ENCODE measurements around the gene LRFN2. TPM values are rescaled to one million over a fixed set of nuclear protein-coding genes. Genes with fewer than 3 reads are reported as not detected.

Gene LRFN2
- total RNA-seq, 2 experiments from 2014 or later: not detected

- no peak for TF ChIP-seq CTCF (IDR thresholded peaks at IDR 0.05)
- CTCF ChIA-PET: no interaction called here
- peaks cover 16% of the 10 kb centered on the region for H3K27me3 Mint-ChIP-seq
- POLR2A ChIA-PET: no interaction called here
- no peaks in the 10 kb centered on the region for H3K36me3 Mint-ChIP-seq (ENCODE audit: low read depth)
- Histone ChIP-seq H3K36me3 (ENCODE audit: insufficient read depth, low read length) (no peaks in the 10 kb centered on the region), H3K27me3 (ENCODE audit: control insufficient read depth in 1 of 2, insufficient read depth in 2 of 2, low read length in 2 of 2) (no peaks in the 10 kb centered on the region), H3K9me3 (ENCODE audit: control insufficient read depth in 1 of 2, insufficient read depth in 1 of 2, low read length in 2 of 2) (no peaks in the 10 kb centered on the region), H3K27ac (ENCODE audit: low read depth in 1 of 2, low read length in 2 of 2) (no peak overlapping the region), H3K4me3 (ENCODE audit: low read length) (no peak overlapping the region), H3K4me1 (ENCODE audit: insufficient read depth, low read length) (no peaks in the 10 kb centered on the region)
- ATAC-seq (ENCODE audit: poor library complexity) (no peak), DNase-seq (no peak)
- H3K27ac Mint-ChIP-seq: no peak overlapping the region
- no peak overlapping the region for H3K4me3 Mint-ChIP-seq
- intact Hi-C loops (cut with DNase I, micrococcal nuclease): no loop called here
- no peaks in the 10 kb centered on the region for H3K4me1 Mint-ChIP-seq (ENCODE audit: low read depth)
- H3K9me3 Mint-ChIP-seq: no peaks in the 10 kb centered on the region
Measured at GRCh38 chr6:40355532-40355931, 231.6 kb downstream of the LRFN2 start.

DNA sequence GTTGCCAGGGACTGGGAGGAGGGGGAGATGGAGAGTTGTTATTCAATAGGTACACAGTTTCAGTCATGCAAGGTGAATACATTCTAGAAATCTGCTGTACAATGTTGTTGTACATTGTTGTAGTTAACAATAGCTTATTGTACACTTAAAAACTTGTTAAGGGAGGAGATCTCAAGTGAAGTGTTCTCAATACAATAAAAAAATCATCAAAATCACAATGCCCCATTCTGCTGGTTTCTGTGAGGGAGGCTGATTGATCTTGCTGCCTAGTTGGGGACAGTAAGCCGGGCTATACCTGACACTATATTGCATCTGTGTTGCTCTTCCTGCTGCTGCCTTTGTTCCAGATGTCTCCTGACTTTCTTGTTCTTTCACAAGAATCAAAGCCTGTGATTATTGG, 232.1 kb downstream of the LRFN2 start:
- TF ChIP-seq CTCF (IDR thresholded peaks at IDR 0.05): no peak
- H3K4me1 ChIP-seq (ENCODE audit: insufficient read depth, low read length): no peaks in the 10 kb centered on the region
- H3K9me3 Mint-ChIP-seq: no peaks in the 10 kb centered on the region
- H3K27ac ChIP-seq (ENCODE audit: low read depth in 1 of 2, low read length in 2 of 2): no peak overlapping the region
- H3K36me3 Mint-ChIP-seq (ENCODE audit: low read depth): no peaks in the 10 kb centered on the region
- no peaks in the 10 kb centered on the region for H3K9me3 ChIP-seq (ENCODE audit: control insufficient read depth in 1 of 2, insufficient read depth in 1 of 2, low read length in 2 of 2)
- no peaks in the 10 kb centered on the region for H3K27me3 ChIP-seq (ENCODE audit: control insufficient read depth in 1 of 2, insufficient read depth in 2 of 2, low read length in 2 of 2)
- no peak for ATAC-seq (ENCODE audit: poor library complexity)
- intact Hi-C loops (cut with DNase I, micrococcal nuclease): no loop called here
- DNase-seq: no peak
- H3K27me3 Mint-ChIP-seq: peaks cover 11% of the 10 kb centered on the region
- no peak overlapping the region for H3K4me3 Mint-ChIP-seq
- ChIA-PET POLR2A (no interaction called here), CTCF (no interaction called here)
- no peak overlapping the region for H3K4me3 ChIP-seq (ENCODE audit: low read length)
- H3K27ac Mint-ChIP-seq: no peak overlapping the region
- no peaks in the 10 kb centered on the region for H3K36me3 ChIP-seq (ENCODE audit: insufficient read depth, low read length)
- H3K4me1 Mint-ChIP-seq (ENCODE audit: low read depth): no peaks in the 10 kb centered on the region

- Histone ChIP-seq H3K36me3 (ENCODE audit: insufficient read depth, low read length) (no peaks in the 10 kb centered on the region), H3K27me3 (ENCODE audit: control insufficient read depth in 1 of 2, insufficient read depth in 2 of 2, low read length in 2 of 2) (no peaks in the 10 kb centered on the region), H3K9me3 (ENCODE audit: control insufficient read depth in 1 of 2, insufficient read depth in 1 of 2, low read length in 2 of 2) (no peaks in the 10 kb centered on the region), H3K27ac (ENCODE audit: low read depth in 1 of 2, low read length in 2 of 2) (no peak overlapping the region), H3K4me3 (ENCODE audit: low read length) (no peak overlapping the region), H3K4me1 (ENCODE audit: insufficient read depth, low read length) (no peaks in the 10 kb centered on the region)
- H3K36me3 Mint-ChIP-seq (ENCODE audit: low read depth): no peaks in the 10 kb centered on the region
- no peak for DNase-seq
- ChIA-PET POLR2A (no interaction called here), CTCF (no interaction called here)
- H3K27ac Mint-ChIP-seq: no peak overlapping the region
- peaks cover under 1% of the 10 kb centered on the region for H3K27me3 Mint-ChIP-seq
- H3K9me3 Mint-ChIP-seq: no peaks in the 10 kb centered on the region
- H3K4me1 Mint-ChIP-seq (ENCODE audit: low read depth): no peaks in the 10 kb centered on the region
- intact Hi-C loops (cut with DNase I, micrococcal nuclease): no loop called here
- no peak for ATAC-seq (ENCODE audit: poor library complexity)
- no peak overlapping the region for H3K4me3 Mint-ChIP-seq
- TF ChIP-seq CTCF (IDR thresholded peaks at IDR 0.05): no peak
Measured at GRCh38 chr6:40353967-40354452, 233.2 kb downstream of the LRFN2 start.
